ENCODE measurements around the gene ADAMTS7.
"Not testable (repeated sequence)": the region's sequence is repeated elsewhere in the genome, so short reads cannot be mapped to it uniquely, and the experiment has no call there.

DNA sequence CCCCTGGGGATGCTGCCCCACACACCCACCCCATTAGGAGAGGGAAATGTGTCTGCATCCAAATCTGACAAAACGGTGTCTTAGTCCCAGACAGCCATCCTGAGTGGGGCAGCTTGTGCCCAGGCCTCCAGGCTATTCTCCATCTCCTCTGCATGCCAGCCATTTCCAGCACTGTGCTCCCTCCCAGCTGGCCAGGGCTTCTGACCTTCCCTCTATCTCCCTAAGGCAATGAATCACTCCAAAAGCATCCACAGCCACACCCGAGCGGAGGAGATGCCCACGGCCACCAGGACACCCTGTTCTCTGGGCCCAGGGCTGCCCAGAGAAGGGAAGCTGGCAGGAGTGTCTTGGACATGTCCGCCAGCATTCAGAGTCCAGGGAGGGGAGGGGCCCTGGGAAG is 12.9 kb downstream of the ADAMTS7 start:
- not testable (repeated sequence) for TF ChIP-seq CTCF (IDR thresholded peaks at IDR 0.05 in 4 of 5, conservative IDR thresholded peaks at IDR 0.05 in 1 of 5); POLR2A (IDR thresholded peaks at IDR 0.05)
